ENCODE measurements around the gene USP9X. TPM values are rescaled to one million over a fixed set of nuclear protein-coding genes. Genes with fewer than 3 reads are reported as not detected.
"Not testable (repeated sequence)": the region's sequence is repeated elsewhere in the genome, so short reads cannot be mapped to it uniquely, and the experiment has no call there.

Gene USP9X
- total RNA-seq, 1 donor from 2014 or later: 68.3 TPM

- peaks cover 52% of the 10 kb centered on the region for H3K4me1 Mint-ChIP-seq
- peak; percentile 79 for ATAC-seq (ENCODE audit: low read depth)
- H3K36me3 Mint-ChIP-seq (ENCODE audit: low read depth): peaks cover 28% of the 10 kb centered on the region
- CTCF ChIA-PET: interaction anchor here (0.7 to 3.9 kb wide), 17 partner anchors 24 to 636 kb away, joined by 3 to 32 read pairs (median 4); no protein-coding TSS in a partner anchor
- H3K27ac Mint-ChIP-seq: peak overlapping the region; percentile 83
- H3K9me3 Mint-ChIP-seq: no peaks in the 10 kb centered on the region
- H3K27me3 Mint-ChIP-seq: no peaks in the 10 kb centered on the region
- DNase-seq: no peak
- POLR2A ChIA-PET: interaction anchor here (0.5 to 1.6 kb wide), 3 partner anchors 28 to 95 kb away, joined by 4 to 5 read pairs (median 4); partner anchors contain the start of gene USP9X
- intact Hi-C loops (cut with micrococcal nuclease): loop anchor here (1.0 to 5.0 kb wide), 4 partner anchors 57 to 582 kb away; partner anchors contain the start of gene DDX3X
- no peak for TF ChIP-seq CTCF (IDR thresholded peaks at IDR 0.05)
- peak overlapping the region; percentile 58 for H3K4me3 Mint-ChIP-seq
Observed at GRCh38 chrX:41180194-41180908, 95.1 kb downstream of the USP9X start.

- Mint-ChIP-seq H3K27me3 (no peaks in the 10 kb centered on the region), H3K36me3 (ENCODE audit: low read depth) (peaks cover 38% of the 10 kb centered on the region), H3K4me3 (peak overlapping the region; percentile 48), H3K27ac (peak overlapping the region; percentile 76), H3K4me1 (peaks cover 42% of the 10 kb centered on the region), H3K9me3 (no peaks in the 10 kb centered on the region)
- TF ChIP-seq CTCF (IDR thresholded peaks at IDR 0.05): no peak
- intact Hi-C loops (cut with micrococcal nuclease): loop anchor here (5.0 kb wide), 2 partner anchors 53 to 578 kb away; no protein-coding TSS in a partner anchor
- DNase-seq (no peak), ATAC-seq (ENCODE audit: low read depth) (peak; percentile 60)
- ChIA-PET POLR2A (no interaction called here), CTCF (no interaction called here)
Observed at GRCh38 chrX:41184312-41184711, 99.1 kb downstream of the USP9X start.

GRCh38 chrX:41186946-41187345 is 101.7 kb downstream of the USP9X start:
- H3K9me3 Mint-ChIP-seq; DNase-seq; CTCF ChIA-PET; H3K27me3 Mint-ChIP-seq; H3K4me3 Mint-ChIP-seq; POLR2A ChIA-PET; H3K27ac Mint-ChIP-seq; intact Hi-C loops (cut with micrococcal nuclease); ATAC-seq (ENCODE audit: low read depth): not testable (repeated sequence)
- peaks cover 51% of the 10 kb centered on the region for H3K36me3 Mint-ChIP-seq (ENCODE audit: low read depth)
- peaks cover 25% of the 10 kb centered on the region for H3K4me1 Mint-ChIP-seq

- Mint-ChIP-seq H3K9me3 (no peaks in the 10 kb centered on the region), H3K27ac (no peak overlapping the region), H3K4me1 (peaks cover 11% of the 10 kb centered on the region), H3K27me3 (no peaks in the 10 kb centered on the region), H3K36me3 (ENCODE audit: low read depth) (peaks cover 60% of the 10 kb centered on the region), H3K4me3 (no peak overlapping the region)
- ChIA-PET CTCF (no interaction called here), POLR2A (no interaction called here)
- intact Hi-C loops (cut with micrococcal nuclease): no loop called here
- TF ChIP-seq CTCF (IDR thresholded peaks at IDR 0.05): no peak
- no peak for DNase-seq
- no peak for ATAC-seq (ENCODE audit: low read depth)
Observed at GRCh38 chrX:41189156-41189555, 103.9 kb downstream of the USP9X start.

GRCh38 chrX:41192880-41193279 is 107.6 kb downstream of the USP9X start:
- TF ChIP-seq CTCF (IDR thresholded peaks at IDR 0.05): no peak
- DNase-seq (no peak), ATAC-seq (ENCODE audit: low read depth) (no peak)
- Mint-ChIP-seq H3K27me3 (no peaks in the 10 kb centered on the region), H3K4me1 (no peaks in the 10 kb centered on the region), H3K4me3 (no peak overlapping the region), H3K36me3 (ENCODE audit: low read depth) (peaks cover 43% of the 10 kb centered on the region), H3K9me3 (no peaks in the 10 kb centered on the region), H3K27ac (no peak overlapping the region)
- ChIA-PET CTCF (no interaction called here), POLR2A (no interaction called here)
- intact Hi-C loops (cut with micrococcal nuclease): no loop called here

All from activated B cell treated with CpG ODN at 0.5 μM for 24 hours (primary cell).